Measurements from ENCODE around the gene ME3.

DNA sequence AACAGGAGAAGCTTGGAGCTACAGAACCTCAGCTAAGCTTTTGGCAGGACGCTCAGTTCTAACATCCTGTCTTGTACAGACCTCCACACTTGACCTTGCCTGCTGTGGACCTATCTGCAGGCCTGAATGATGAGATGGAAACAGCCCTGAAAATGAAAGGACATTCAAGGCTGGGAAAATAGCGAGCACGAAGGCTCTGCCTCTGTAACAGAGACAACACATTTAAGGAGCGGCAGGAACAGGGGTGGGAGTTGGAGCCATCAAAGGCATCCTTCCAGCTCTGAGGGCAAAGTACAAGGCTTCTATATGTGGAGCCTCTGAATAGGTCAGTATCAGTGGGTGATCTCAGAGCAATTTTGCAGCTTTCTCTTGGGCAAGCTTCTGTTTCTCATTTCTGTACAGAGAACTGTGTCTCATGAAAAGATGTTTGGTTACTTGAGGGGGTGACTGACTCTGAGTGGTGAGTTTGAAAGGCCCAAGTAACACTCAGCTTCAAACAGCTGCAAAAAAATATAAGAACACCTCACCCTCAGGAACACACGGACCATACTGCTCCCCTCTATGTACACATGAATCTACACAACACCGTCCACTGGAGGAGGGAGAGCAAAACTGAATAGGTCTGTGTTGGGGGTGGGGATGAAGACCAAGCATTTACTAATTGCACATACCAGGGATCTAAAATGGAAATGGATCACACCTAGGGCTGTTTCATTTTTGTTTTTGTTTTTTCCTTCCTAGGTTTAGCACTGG is 196.1 kb downstream of the ME3 start:
- TF ChIP-seq TAF1 (IDR thresholded peaks at IDR 0.05; ENCODE audit: low read depth) (no peak), TCF12 (IDR thresholded peaks at IDR 0.05; ENCODE audit: low read depth) (no peak), CEBPB (IDR thresholded peaks at IDR 0.05) (no peak), ZBTB7A (IDR thresholded peaks at IDR 0.05; ENCODE audit: low read depth) (no peak), TEAD4 (IDR thresholded peaks at IDR 0.05) (no peak), RAD21 (IDR thresholded peaks at IDR 0.05; ENCODE audit: low read depth) (no peak), NFIC (IDR thresholded peaks at IDR 0.05) (no peak), YY1 (IDR thresholded peaks at IDR 0.05; ENCODE audit: low read depth) (no peak), CREB1 (IDR thresholded peaks at IDR 0.05; ENCODE audit: low read depth) (no peak)
- TF ChIP-seq, protein P1, sequence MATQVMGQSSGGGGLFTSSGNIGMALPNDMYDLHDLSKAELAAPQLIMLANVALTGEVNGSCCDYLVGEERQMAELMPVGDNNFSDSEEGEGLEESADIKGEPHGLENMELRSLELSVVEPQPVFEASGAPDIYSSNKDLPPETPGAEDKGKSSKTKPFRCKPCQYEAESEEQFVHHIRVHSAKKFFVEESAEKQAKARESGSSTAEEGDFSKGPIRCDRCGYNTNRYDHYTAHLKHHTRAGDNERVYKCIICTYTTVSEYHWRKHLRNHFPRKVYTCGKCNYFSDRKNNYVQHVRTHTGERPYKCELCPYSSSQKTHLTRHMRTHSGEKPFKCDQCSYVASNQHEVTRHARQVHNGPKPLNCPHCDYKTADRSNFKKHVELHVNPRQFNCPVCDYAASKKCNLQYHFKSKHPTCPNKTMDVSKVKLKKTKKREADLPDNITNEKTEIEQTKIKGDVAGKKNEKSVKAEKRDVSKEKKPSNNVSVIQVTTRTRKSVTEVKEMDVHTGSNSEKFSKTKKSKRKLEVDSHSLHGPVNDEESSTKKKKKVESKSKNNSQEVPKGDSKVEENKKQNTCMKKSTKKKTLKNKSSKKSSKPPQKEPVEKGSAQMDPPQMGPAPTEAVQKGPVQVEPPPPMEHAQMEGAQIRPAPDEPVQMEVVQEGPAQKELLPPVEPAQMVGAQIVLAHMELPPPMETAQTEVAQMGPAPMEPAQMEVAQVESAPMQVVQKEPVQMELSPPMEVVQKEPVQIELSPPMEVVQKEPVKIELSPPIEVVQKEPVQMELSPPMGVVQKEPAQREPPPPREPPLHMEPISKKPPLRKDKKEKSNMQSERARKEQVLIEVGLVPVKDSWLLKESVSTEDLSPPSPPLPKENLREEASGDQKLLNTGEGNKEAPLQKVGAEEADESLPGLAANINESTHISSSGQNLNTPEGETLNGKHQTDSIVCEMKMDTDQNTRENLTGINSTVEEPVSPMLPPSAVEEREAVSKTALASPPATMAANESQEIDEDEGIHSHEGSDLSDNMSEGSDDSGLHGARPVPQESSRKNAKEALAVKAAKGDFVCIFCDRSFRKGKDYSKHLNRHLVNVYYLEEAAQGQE (IDR thresholded peaks at IDR 0.05; ENCODE audit: low read depth): no peak

Measured in Ishikawa (cell line).